Islet of Langerhans (tissue), 1 donor: ENCODE results near the gene CSH2.
"Not testable (repeated sequence)": the region's sequence is repeated elsewhere in the genome, so short reads cannot be mapped to it uniquely, and the experiment has no call there.

Experiments used
- FAIRE-seq: peaks from one replicate; lab custom pipeline; 2011; peaks lifted over from hg19 to GRCh38; lab: Jason Lieb, UNC

Gene CSH2

GRCh38 chr17:63854709-63855108 is 18.8 kb downstream of the CSH2 start:
- FAIRE-seq = no peak

- FAIRE-seq = no peak
Measured at GRCh38 chr17:63853260-63853659, 20.2 kb downstream of the CSH2 start.

- no peak for FAIRE-seq
Measured at GRCh38 chr17:63850401-63850800, 23.1 kb downstream of the CSH2 start.

GRCh38 chr17:63848834-63849689 is 24.4 kb downstream of the CSH2 start:
- no peak for FAIRE-seq

- no peak for FAIRE-seq
Measured at GRCh38 chr17:63847525-63848249, 25.8 kb downstream of the CSH2 start.

- FAIRE-seq = no peak
Measured at GRCh38 chr17:63845509-63845908, 28.0 kb downstream of the CSH2 start.

GRCh38 chr17:63843910-63844677 is 29.4 kb downstream of the CSH2 start:
- no peak for FAIRE-seq

GRCh38 chr17:63843387-63843888 is 30.0 kb downstream of the CSH2 start:
- FAIRE-seq = not testable (repeated sequence)

- no peak for FAIRE-seq
Measured at GRCh38 chr17:63842540-63843386, 30.7 kb downstream of the CSH2 start, which contains the start of gene SMARCD2. SMARCD2 (minus strand) TSS chr17:63842685; CDS start chr17:63842674, 11 bp downstream.

GRCh38 chr17:63842173-63842539 is 31.3 kb downstream of the CSH2 start:
- no peak for FAIRE-seq

GRCh38 chr17:63841350-63842172 is 31.9 kb downstream of the CSH2 start:
- no peak for FAIRE-seq

- no peak for FAIRE-seq
Measured at GRCh38 chr17:63840591-63841349, 32.7 kb downstream of the CSH2 start.

GRCh38 chr17:63838631-63839171 is 34.8 kb downstream of the CSH2 start:
- no peak for FAIRE-seq

GRCh38 chr17:63837962-63838600 is 35.4 kb downstream of the CSH2 start:
- FAIRE-seq = no peak

- no peak for FAIRE-seq
Measured at GRCh38 chr17:63837480-63837879, 36.0 kb downstream of the CSH2 start.

- FAIRE-seq = no peak
Measured at GRCh38 chr17:63836811-63837210, 36.7 kb downstream of the CSH2 start.

GRCh38 chr17:63835167-63835720 is 38.2 kb downstream of the CSH2 start:
- no peak for FAIRE-seq

- FAIRE-seq = no peak
Measured at GRCh38 chr17:63834431-63835166, 38.9 kb downstream of the CSH2 start.
